Thyroid gland (tissue), 4 donors: ENCODE data around the gene ARMS2. TPM values are rescaled to one million over a fixed set of nuclear protein-coding genes. Genes with fewer than 3 reads are reported as not detected.

Experiments used
- DNase-seq, 2 donors: peaks; one replicate each; pipeline ENCODE4 v3.0.0-alpha.2; 2019
- H3K27ac ChIP-seq, 3 donors: fragments of 200-600 bp; sonication (generic); 1 replicate in 2 of 3; 2 replicates in 1 of 3; pipeline ENCODE4 v1.5.1; 2016 to 2019; ENCODE audit warnings: mild to moderate bottlenecking in 1 of 3, moderate library complexity in 1 of 3
- H3K27me3 ChIP-seq: fragments of 200-600 bp; sonication (generic); one replicate; pipeline ENCODE4 v1.5.1; 2019
- H3K36me3 ChIP-seq, 2 donors: fragments of 200-600 bp; sonication (generic); one replicate each; pipeline ENCODE4 v1.5.1; 2016 to 2019
- H3K4me1 ChIP-seq, 2 donors: fragments of 200-600 bp; sonication (generic); one replicate each; pipeline ENCODE4 v1.5.1; 2017 to 2019
- H3K4me3 ChIP-seq, 3 donors: fragments of 200-600 bp; sonication (generic); replicated peaks in 1 of 3; 1 replicate in 2 of 3; 2 replicates in 1 of 3; pipeline ENCODE4 v1.5.1; 2016; ENCODE audit warnings: mild to moderate bottlenecking in 1 of 3
- H3K9me3 ChIP-seq: fragments of 200-600 bp; sonication (generic); one replicate; pipeline ENCODE4 v1.5.1; 2017
- CTCF ChIP-seq, 6 experiments: fragments of 200-600 bp in 3 of 6; fragments of 450-650 bp in 3 of 6; sonication (generic) in 3 of 6; IDR thresholded peaks; one replicate each; pipeline ENCODE4 v1.5.1; 2016 to 2019; ENCODE audit warnings: antibody characterized with exemption in 6 of 6, mild to moderate bottlenecking in 2 of 6, inconsistent platforms in 1 of 6, moderate library complexity in 1 of 6
- POLR2A ChIP-seq, 2 donors: fragments of 450-650 bp; IDR thresholded peaks; one replicate each; pipeline ENCODE4 v1.6.1; 2017; ENCODE audit warnings: antibody characterized with exemption in 2 of 2, mild to moderate bottlenecking in 2 of 2, moderate library complexity in 1 of 2
- WGBS, 2 donors: methylation state at CpG; one replicate each; pipeline ENCODE4 v1.1.5; 2017; 5-methylcytosine and 5-hydroxymethylcytosine counted together
- intact Hi-C: fragments of 100-400 bp; cut with DNase I; formaldehyde crosslinking; loops from one replicate; pipeline ENCODE4 v1.15.1; 2023
- total RNA-seq, 4 donors: library from RNA; depleted of rRNA; stranded (reverse); fragments of >200 nt; gene quantifications; one replicate each; pipeline ENCODE4 v1.2.3, GENCODE V29; 2016

Gene ARMS2
- total RNA-seq, 4 donors from 2014 or later: not detected

- no peak overlapping the region for H3K27ac ChIP-seq
- no peak for DNase-seq
- no peaks in the 10 kb centered on the region for H3K27me3 ChIP-seq
- 83 to 89% methylated on average over 5 of the region's 5 CpGs for WGBS, 2 donors
- H3K4me3 ChIP-seq: no peak overlapping the region
- intact Hi-C loops: loop anchor here (5.0 kb wide), 1 partner anchor 40 kb away; no protein-coding TSS in a partner anchor
- TF ChIP-seq CTCF (IDR thresholded peaks at IDR 0.05): no peak
- TF ChIP-seq POLR2A (IDR thresholded peaks at IDR 0.05): no peak
- H3K36me3 ChIP-seq: peaks cover 0 to 6% of the 10 kb centered on the region in 2 donors
- no peaks in the 10 kb centered on the region for H3K4me1 ChIP-seq
- no peaks in the 10 kb centered on the region for H3K9me3 ChIP-seq
Observed at GRCh38 chr10:122422266-122422989, 32.0 kb upstream of the ARMS2 start.

DNA sequence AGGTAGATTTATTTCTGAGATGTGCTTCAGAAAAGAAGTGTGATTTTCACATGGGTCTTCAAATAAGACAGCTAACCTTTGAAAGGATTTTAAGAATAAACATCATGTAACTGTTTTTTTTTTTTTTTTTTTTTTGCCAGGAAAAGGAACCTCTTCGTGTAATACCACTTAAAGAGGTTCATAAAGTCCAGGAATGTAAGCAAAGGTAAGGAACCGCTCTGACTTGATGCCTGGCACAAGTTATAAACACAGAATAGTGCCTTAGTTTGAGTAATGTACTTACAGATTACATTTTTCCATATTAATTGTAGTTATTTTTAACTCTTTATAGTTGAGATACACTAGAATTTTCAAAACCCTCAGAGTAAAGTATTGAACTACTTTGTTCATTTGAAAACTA, 30.4 kb upstream of the ARMS2 start:
- Histone ChIP-seq H3K9me3 (no peaks in the 10 kb centered on the region), H3K27ac (no peak overlapping the region), H3K4me1 (peaks cover 0 to 5% of the 10 kb centered on the region in 2 donors), H3K4me3 (no peak overlapping the region), H3K36me3 (peaks cover 0 to 6% of the 10 kb centered on the region in 2 donors), H3K27me3 (no peaks in the 10 kb centered on the region)
- TF ChIP-seq POLR2A (IDR thresholded peaks at IDR 0.05): no peak
- TF ChIP-seq CTCF (IDR thresholded peaks at IDR 0.05): no peak
- intact Hi-C loops: loop anchor here (5.0 kb wide), 1 partner anchor 42 kb away; no protein-coding TSS in a partner anchor
- 88 to 92% methylated on average over 2 of the region's 2 CpGs for WGBS, 2 donors
- DNase-seq: no peak

DNA sequence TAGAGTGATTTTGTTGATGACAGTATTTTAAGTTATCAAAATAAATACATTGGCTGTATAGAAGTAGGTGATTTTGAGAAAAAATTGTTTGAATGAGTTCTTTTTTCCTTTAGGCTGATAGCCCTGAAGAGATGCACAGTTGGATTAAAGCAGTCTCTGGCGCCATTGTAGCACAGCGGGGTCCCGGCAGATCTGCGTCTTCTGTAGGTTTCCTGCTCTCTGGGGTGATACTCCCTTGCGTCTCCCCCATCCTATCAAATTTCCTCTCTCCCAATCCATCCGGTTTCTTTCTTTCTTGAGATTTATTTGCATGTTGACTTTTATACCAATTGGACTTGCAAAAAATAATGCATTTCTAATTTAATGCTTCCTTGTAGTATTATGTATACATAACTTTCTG, 27.6 kb upstream of the ARMS2 start:
- Histone ChIP-seq H3K9me3 (no peaks in the 10 kb centered on the region), H3K27ac (no peak overlapping the region), H3K36me3 (no peaks in the 10 kb centered on the region), H3K4me3 (no peak overlapping the region), H3K4me1 (peaks cover 4 to 11% of the 10 kb centered on the region in 2 donors), H3K27me3 (no peaks in the 10 kb centered on the region)
- intact Hi-C loops: no loop called here
- TF ChIP-seq CTCF (IDR thresholded peaks at IDR 0.05) (no peak), POLR2A (IDR thresholded peaks at IDR 0.05) (no peak)
- no peak for DNase-seq
- WGBS, 2 donors: 93 to 95% methylated on average over 6 of the region's 6 CpGs

- 69 to 70% methylated on average over 2 of the region's 2 CpGs for WGBS, 2 donors
- no peak overlapping the region for H3K4me3 ChIP-seq
- intact Hi-C loops: no loop called here
- no peak overlapping the region for H3K27ac ChIP-seq
- H3K36me3 ChIP-seq: no peaks in the 10 kb centered on the region
- H3K9me3 ChIP-seq: no peaks in the 10 kb centered on the region
- no peaks in the 10 kb centered on the region for H3K27me3 ChIP-seq
- no peak for DNase-seq
- TF ChIP-seq CTCF (IDR thresholded peaks at IDR 0.05) (no peak), POLR2A (IDR thresholded peaks at IDR 0.05) (no peak)
- peaks cover 4 to 11% of the 10 kb centered on the region in 2 donors for H3K4me1 ChIP-seq
Observed at GRCh38 chr10:122427280-122427679, 27.2 kb upstream of the ARMS2 start.

DNA sequence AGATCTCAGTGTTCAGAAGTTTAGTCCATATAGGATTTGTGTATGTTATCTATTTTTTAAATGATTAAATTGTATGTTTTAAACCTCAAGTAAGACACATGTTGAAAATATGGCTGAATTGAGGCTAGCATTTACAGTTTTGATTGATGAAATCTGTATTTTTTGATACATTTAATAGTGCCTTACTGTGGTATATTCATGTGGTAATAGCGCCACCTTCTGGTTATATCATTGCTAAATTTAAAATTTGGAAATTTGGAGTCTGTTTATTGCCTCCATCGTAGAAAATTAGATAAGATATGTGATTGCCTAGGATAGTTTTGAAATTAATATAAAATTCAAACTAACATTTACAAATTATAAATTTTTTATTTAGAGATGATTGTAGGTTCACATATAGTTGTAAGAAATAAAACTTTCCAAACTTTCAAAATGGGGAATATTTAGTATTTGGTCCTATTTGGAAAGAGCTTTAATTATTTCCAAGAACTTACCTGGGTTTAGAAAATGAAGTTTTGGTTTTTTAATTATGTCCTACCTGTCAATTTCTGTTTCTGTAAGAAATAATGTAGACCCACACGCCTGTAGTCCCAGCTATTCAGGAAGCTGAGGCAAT, 19.1 kb upstream of the ARMS2 start:
- no peaks in the 10 kb centered on the region for H3K9me3 ChIP-seq
- no peak for DNase-seq
- 37 to 39% methylated on average over 3 of the region's 3 CpGs for WGBS, 2 donors
- intact Hi-C loops: loop anchor here (5.0 kb wide), 1 partner anchor 127 kb away; the partner anchor contains the start of gene DMBT1
- no peaks in the 10 kb centered on the region for H3K27me3 ChIP-seq
- H3K4me1 ChIP-seq: no peaks in the 10 kb centered on the region
- peak; percentile 30 to 80 (median 66) for TF ChIP-seq CTCF (IDR thresholded peaks at IDR 0.05)
- TF ChIP-seq POLR2A (IDR thresholded peaks at IDR 0.05): no peak
- H3K4me3 ChIP-seq: no peak overlapping the region
- H3K36me3 ChIP-seq: no peaks in the 10 kb centered on the region
- no peak overlapping the region for H3K27ac ChIP-seq
